ENCODE measurements around the gene CCDC188. TPM values are rescaled to one million over a fixed set of nuclear protein-coding genes. Genes with fewer than 3 reads are reported as not detected.

CCDC188 gene
- total and polyA plus RNA-seq, 2 of the 13 experiments (the other 11 are each of a cell fraction or from before 2014, with no cell fraction given): not detected

DNA sequence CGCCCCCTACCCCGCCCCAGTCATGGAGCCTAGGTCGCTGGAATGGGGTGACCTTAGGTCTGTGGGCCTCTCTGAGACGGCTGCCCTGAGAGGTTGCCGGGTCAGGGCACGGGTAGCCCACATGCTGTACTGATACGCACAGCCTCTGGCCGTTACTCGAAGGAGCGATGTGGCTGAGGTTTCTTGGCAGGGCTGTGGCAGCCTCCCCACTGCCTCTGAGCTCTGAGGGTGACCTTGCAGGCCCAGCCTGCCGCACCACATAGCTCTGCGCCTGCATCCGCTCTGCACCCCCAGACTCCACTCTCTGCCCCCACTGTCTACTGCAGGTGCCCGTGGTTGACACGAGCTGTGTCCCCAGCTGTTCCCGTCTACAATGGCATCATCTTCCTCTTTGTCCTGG, 12.0 kb downstream of the CCDC188 start:
- TF ChIP-seq TFDP2 (CRISPR knock-in tag; IDR thresholded peaks at IDR 0.05) (no peak), ZNF343 (CRISPR knock-in tag; IDR thresholded peaks at IDR 0.05) (no peak), RARG (CRISPR knock-in tag; IDR thresholded peaks at IDR 0.05; ENCODE audit: low read depth) (no peak), THAP8 (CRISPR knock-in tag; IDR thresholded peaks at IDR 0.05; ENCODE audit: borderline replicate concordance) (no peak), PCBP1 (IDR thresholded peaks at IDR 0.05; ENCODE audit: borderline replicate concordance, low read depth, low read length) (no peak), SMAD9 (CRISPR knock-in tag; IDR thresholded peaks at IDR 0.05) (no peak), ZNF512 (CRISPR knock-in tag; IDR thresholded peaks at IDR 0.05) (no peak), ZNF644 (CRISPR knock-in tag; IDR thresholded peaks at IDR 0.05; ENCODE audit: low read depth) (no peak), ZFP82 (CRISPR knock-in tag; IDR thresholded peaks at IDR 0.05; ENCODE audit: borderline replicate concordance) (no peak), PRMT3 (CRISPR knock-in tag; IDR thresholded peaks at IDR 0.05; ENCODE audit: borderline replicate concordance, low read depth) (no peak), RAD51 (IDR thresholded peaks at IDR 0.05; ENCODE audit: borderline replicate concordance) (no peak), MAZ (IDR thresholded peaks at IDR 0.05; ENCODE audit: borderline replicate concordance, low read depth, low read length) (no peak), MAZ (CRISPR knock-in tag; IDR thresholded peaks at IDR 0.05; ENCODE audit: low read depth) (no peak), SAFB2 (CRISPR knock-in tag; IDR thresholded peaks at IDR 0.05; ENCODE audit: borderline replicate concordance, low read depth) (no peak), ZNF678 (CRISPR knock-in tag; IDR thresholded peaks at IDR 0.05) (no peak), GRHL1 (CRISPR knock-in tag; conservative IDR thresholded peaks at IDR 0.05) (no peak)
- TF ChIP-seq, protein P1, sequence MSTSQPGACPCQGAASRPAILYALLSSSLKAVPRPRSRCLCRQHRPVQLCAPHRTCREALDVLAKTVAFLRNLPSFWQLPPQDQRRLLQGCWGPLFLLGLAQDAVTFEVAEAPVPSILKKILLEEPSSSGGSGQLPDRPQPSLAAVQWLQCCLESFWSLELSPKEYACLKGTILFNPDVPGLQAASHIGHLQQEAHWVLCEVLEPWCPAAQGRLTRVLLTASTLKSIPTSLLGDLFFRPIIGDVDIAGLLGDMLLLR (CRISPR knock-in tag; IDR thresholded peaks at IDR 0.05): no peak
- Histone ChIP-seq H3K4me1 (ENCODE audit: insufficient read depth, low read length) (no peaks in the 10 kb centered on the region), H3K4me2 (ENCODE audit: low read depth, low read length) (no peak overlapping the region), H3K27ac (ENCODE audit: extremely low read length, insufficient read depth, low read length) (no peak overlapping the region), H4K20me1 (ENCODE audit: insufficient read depth, low read length) (0 out of 2 replicates have a peak, but pooled peaks cover 6% of the 10 kb centered on the region), H3K79me2 (ENCODE audit: insufficient read depth, low read length) (peaks cover 10% of the 10 kb centered on the region), H3K9ac (ENCODE audit: insufficient read depth, low read depth, low read length) (no peak overlapping the region), H2AFZ (ENCODE audit: low read length) (no peak overlapping the region), H3K4me3 (replicated peaks in 1 of 3; ENCODE audit: insufficient read depth in 1 of 3, low read depth in 2 of 3, low read length in 3 of 3) (no peak overlapping the region), H3K27me3 (ENCODE audit: control insufficient read depth in 1 of 2, insufficient read depth in 2 of 2, low read length in 2 of 2) (no peaks in the 10 kb centered on the region), H3K36me3 (replicated peaks in 1 of 2; ENCODE audit: control insufficient read depth in 1 of 2, insufficient read depth in 2 of 2, low read length in 2 of 2) (peaks cover 1 to 5% of the 10 kb centered on the region in 2 experiments; a peak in 2 of 5 replicates), H3K9me3 (ENCODE audit: low read length) (no peaks in the 10 kb centered on the region)
- POLR2A ChIA-PET: no interaction called here
- no peak for ATAC-seq
- intact Hi-C loops (cut with micrococcal nuclease; ENCODE audit: unreplicated experiment) (no loop called here), in situ Hi-C loops (cut with HindIII; ENCODE audit: extremely low pct_ligation_motif_present, low pct_unique_long_range_greater_than_20kb) (no loop called here)
- FAIRE-seq: no peak
- 95% methylated on average over 5 of the region's 16 CpGs for WGBS (ENCODE audit: low lambda C conversion rate)
- DNase-seq (ENCODE audit: low spot score): no peak
- CTCF ChIA-PET (ENCODE audit: low intra/inter-chr PET ratio, low total read pairs): no interaction called here
- BruUV-seq (replicated peaks): no TSS peak
